SU-DHL-6 (cell line): Measurements from ENCODE around the gene ZP3.
"Not testable (repeated sequence)": the region's sequence is repeated elsewhere in the genome, so short reads cannot be mapped to it uniquely, and the experiment has no call there.

ENCODE experiments used
- EZH2phosphoT487 ChIP-seq: fragments of 200-600 bp; sonication (generic), shearing (Covaris generic); conservative IDR thresholded peaks from 2 replicates; pipeline ENCODE4 v1.6.1; 2018; ENCODE audit warnings: mild to moderate bottlenecking, antibody characterized with exemption, low read length, moderate library complexity, mixed read lengths
- TF ChIP-seq, protein P1 (sequence below): fragments of 200-600 bp; sonication (generic); IDR thresholded peaks from one replicate; pipeline ENCODE4 v1.5.1; 2017; ENCODE audit warnings: antibody characterized with exemption, mild to moderate bottlenecking, low read length, moderate library complexity; ENCODE audit not compliant: insufficient read depth, poor library complexity, severe bottlenecking

DNA sequence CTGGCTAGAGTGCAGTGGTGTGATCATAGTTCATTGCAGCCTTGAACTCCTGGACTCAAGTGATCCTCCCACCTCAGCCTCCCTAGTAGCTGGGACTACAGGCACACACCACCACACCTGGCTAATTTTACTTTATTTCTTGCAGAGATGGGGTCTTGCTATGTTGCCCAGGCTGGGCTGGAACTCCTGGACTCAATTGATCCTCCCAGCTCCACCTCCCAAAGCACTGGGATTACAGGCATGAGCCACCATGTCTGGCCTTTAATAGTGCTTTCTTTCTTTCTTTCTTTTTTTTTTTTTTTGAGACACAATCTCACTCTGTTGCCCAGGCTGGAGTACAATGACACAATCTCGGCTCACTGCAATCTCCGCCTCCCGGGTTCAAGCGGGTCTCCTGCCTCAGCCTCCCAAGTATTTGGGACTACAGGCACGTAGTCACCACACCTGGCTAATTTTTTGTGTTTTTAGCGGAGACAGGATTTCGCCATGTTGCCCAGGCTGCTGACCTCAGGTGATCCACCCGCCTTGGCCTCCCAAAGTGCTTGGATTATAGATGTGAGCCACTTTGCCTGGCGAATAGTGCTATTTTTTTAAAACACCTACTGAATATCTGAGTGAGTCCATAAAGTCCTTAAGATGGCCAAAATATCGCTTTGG lies 7.0 kb upstream of the ZP3 start:
- TF ChIP-seq, protein P1, sequence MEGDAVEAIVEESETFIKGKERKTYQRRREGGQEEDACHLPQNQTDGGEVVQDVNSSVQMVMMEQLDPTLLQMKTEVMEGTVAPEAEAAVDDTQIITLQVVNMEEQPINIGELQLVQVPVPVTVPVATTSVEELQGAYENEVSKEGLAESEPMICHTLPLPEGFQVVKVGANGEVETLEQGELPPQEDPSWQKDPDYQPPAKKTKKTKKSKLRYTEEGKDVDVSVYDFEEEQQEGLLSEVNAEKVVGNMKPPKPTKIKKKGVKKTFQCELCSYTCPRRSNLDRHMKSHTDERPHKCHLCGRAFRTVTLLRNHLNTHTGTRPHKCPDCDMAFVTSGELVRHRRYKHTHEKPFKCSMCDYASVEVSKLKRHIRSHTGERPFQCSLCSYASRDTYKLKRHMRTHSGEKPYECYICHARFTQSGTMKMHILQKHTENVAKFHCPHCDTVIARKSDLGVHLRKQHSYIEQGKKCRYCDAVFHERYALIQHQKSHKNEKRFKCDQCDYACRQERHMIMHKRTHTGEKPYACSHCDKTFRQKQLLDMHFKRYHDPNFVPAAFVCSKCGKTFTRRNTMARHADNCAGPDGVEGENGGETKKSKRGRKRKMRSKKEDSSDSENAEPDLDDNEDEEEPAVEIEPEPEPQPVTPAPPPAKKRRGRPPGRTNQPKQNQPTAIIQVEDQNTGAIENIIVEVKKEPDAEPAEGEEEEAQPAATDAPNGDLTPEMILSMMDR, result not testable (repeated sequence)
- TF ChIP-seq EZH2phosphoT487, result not testable (repeated sequence)
